Mucosa of gallbladder (tissue), 1 donor: Measurements from ENCODE around the gene SLC25A21. TPM values are rescaled to one million over a fixed set of nuclear protein-coding genes. Genes with fewer than 3 reads are reported as not detected.
"Not testable (repeated sequence)": the region's sequence is repeated elsewhere in the genome, so short reads cannot be mapped to it uniquely, and the experiment has no call there.

Source experiments
- DNase-seq: peaks from one replicate; pipeline ENCODE4 v3.0.0-alpha.2; 2020; ENCODE audit warnings: low spot score
- total RNA-seq: library from RNA; stranded (reverse); gene quantifications from one replicate; pipeline ENCODE4 v1.2.1, GENCODE V29; 2021
- donor health status: DM: no; HTN: no; CAD: no.

Gene SLC25A21
- total RNA-seq, 1 donor from 2014 or later: 1.6 TPM

GRCh38 chr14:36823651-36824050, 348.8 kb downstream of the SLC25A21 start:
- DNase-seq: no peak

GRCh38 chr14:36822685-36823084, 349.7 kb downstream of the SLC25A21 start:
- no peak for DNase-seq

GRCh38 chr14:36820901-36821300, 351.5 kb downstream of the SLC25A21 start:
- DNase-seq: no peak

DNA sequence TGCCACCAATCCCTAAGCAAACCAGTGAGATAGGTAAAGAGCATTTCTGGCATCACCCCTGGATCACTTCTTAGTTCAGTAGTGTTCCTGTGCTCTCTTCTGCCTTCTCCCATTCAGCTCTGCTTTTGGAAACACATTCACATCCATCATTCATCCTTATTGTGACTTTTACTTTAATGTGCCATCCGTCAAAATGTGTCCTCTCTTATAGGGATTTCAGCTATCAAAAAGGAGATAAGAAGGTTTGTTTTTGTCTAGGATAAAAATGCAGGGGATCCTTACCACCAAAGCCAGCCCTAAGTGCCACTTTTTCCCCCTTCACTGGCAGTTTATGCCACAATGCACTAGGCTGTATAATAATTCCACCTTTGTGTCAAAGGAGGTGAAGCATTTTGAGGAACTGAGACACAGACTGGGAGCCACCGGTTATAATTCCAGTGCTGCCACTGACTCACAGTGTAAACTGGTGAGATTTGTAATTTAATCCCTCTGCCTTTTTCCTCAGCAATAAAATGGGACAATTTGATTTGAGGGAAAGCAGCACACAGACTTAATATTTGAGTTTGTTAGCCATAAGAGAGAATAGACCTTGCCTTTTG, 352.2 kb downstream of the SLC25A21 start:
- DNase-seq: no peak

DNA sequence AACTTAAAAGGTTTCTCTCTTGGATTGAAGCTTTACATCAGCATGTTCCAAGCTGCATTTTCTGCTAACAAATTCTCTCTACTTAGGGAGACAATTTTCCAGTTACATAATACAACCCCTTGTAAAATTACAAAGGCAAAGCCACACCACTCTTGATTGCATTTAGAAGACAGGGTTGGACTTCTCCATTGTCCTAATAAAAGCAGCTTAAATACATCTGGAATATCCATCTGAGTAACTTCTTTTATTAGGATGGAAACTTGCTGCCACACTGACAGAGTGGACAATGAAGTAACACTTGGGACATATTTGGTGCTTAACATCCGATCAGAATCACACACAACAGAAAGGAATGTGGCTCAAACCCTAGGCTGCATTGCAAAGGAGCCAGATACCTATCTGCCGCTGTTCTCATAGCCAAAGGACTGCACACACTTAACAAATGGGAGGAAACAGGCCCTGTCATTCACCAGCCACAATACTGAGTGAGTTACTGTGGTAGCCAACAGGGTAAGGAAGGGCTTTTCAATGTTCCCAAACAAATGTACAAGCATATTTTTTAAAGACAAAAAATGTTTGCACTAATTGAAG, 353.5 kb downstream of the SLC25A21 start:
- DNase-seq: no peak

- DNase-seq: no peak
Measured at GRCh38 chr14:36818246-36818645, 354.2 kb downstream of the SLC25A21 start.

DNA sequence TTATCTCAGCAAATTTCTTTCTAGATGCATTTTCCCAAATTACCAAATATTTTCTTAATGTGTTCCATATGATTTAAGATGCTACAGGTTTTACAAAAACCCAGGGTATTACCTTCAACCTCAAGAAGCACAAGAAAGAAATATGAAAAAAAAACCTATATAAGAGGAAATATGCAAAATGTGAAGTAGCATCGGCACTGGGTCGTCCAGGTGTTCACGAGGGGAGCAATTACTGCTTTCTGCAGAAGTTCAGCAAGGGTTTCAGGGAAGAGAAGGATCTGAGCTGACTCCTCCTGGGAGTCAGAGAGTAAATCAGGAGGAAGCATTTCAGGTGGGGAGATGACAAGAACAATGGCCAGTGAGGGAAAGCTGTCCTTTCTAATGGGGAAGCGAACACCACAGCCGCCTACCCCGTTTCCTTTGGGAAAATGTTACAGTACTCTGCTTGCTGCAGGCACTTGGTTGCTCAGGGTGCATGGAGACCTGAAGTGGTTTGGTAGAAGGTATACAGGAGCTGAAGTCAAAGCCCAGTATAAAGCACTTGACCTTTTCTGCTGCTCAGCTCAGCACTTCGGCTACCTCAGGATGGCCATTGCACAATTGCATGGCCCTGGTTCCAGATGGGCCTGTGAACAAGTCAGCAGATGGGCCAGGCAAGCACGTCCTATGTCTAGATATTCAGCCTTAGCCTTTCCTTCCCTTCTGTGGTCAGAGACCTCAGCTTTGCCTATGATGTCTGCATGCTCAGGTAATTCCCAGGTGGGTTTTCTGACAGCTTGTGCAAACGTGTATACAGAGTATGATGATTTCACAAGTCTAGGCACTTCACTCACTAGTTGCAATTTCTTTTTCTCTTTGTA, 355.1 kb downstream of the SLC25A21 start:
- DNase-seq: no peak

DNA sequence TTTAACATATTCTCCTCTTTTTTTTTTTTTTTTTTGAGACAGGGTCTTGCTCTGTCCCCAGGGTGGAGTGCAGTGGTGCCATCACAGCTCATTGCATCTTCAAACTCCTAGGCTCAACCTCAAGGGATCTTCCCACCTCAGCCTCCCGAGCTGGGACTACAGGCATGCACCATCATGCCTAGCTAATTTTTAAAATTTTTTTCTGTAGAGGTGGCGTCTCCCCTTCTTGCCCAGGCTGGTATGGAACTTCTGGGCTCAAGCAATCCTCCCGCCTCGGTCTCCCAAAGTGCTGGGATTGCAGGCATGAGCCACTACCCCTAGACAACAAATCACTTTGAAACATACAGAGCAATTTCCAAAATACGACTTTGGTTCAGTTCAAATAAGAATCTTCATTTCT, 355.9 kb downstream of the SLC25A21 start:
- no peak for DNase-seq

GRCh38 chr14:36814783-36815182, 357.6 kb downstream of the SLC25A21 start:
- not testable (repeated sequence) for DNase-seq

- DNase-seq: no peak
Measured at GRCh38 chr14:36810209-36810608, 362.2 kb downstream of the SLC25A21 start.

DNA sequence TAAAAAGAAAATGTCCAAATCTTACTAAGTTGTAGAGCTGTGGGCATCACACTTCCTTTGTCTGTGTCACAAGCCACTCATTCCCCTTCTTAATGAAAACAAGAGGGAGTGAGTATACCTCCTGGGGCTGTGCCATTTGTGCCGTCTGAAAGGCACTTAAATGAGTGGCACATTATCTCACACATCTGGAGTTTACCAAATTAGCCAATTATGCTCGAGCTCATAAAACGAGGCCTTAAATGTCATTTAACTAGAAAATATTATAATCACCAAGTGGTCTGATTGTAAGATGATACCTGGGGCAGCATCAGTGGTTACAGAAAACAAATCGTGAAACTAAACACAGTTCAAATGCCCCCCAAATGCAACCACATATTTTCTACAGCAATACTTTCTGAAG, 364.7 kb downstream of the SLC25A21 start:
- DNase-seq: no peak

- DNase-seq: no peak
Measured at GRCh38 chr14:36805131-36805559, 367.3 kb downstream of the SLC25A21 start.

DNA sequence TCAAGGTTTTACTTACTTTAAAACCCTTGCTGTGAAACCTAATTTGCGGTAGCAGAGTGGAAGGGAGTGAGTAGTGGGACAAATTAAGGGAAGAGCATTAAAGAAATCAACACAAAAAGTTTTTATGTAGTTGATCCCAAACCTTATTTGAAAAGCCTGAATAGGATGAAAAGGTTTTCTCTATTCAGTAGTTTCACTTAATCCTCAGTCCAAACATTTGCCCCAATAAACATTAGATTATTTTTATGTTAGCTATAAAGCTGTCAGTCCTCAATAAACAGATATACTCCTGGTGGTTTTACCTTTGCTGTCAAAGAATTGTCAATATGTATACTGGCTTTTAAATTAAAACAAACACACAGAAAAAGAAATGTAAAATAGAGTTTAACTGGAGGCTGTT, 374.8 kb downstream of the SLC25A21 start:
- no peak for DNase-seq

DNA sequence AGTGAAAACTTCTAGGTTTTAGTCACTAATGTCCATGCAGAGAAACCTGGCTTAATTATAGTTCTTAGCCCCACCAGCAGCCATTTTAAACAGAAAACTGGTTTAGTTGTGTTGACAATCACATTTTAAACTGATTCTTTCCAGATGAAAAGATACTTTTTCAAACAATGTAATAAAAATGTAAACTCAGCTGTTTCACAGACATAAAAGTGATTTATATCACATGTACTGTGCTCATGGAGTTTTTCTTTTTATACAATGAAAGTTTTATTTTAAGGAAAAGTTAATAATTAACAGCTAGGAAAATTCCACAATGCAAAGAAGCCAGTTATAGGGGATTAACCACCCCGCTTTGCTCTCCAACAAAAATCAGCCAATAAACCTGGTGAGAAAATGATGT, 381.0 kb downstream of the SLC25A21 start:
- no peak for DNase-seq

- no peak for DNase-seq
Measured at GRCh38 chr14:36785511-36785910, 386.9 kb downstream of the SLC25A21 start.

DNA sequence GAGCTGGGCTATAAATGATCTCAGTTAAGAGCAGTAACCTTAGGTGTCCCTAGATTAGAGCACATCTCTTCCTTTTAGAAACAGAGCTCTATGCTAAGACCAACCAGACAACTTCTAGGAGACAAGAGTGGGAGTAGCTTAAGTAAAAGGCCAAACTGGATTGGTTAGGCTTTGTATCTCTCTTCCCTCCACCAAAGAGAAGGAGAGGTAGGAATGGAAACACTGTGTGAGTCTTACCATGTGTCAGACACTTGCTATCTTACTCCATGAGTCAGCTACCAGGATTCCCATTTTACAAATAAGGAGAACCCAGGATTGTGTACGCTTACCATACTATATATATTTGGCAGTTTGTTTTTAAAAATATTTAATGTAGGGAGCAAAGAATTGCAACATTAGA, 387.9 kb downstream of the SLC25A21 start:
- no peak for DNase-seq

GRCh38 chr14:36781897-36782296, 390.5 kb downstream of the SLC25A21 start:
- no peak for DNase-seq

GRCh38 chr14:36773558-36773957, 398.8 kb downstream of the SLC25A21 start:
- DNase-seq: no peak

DNA sequence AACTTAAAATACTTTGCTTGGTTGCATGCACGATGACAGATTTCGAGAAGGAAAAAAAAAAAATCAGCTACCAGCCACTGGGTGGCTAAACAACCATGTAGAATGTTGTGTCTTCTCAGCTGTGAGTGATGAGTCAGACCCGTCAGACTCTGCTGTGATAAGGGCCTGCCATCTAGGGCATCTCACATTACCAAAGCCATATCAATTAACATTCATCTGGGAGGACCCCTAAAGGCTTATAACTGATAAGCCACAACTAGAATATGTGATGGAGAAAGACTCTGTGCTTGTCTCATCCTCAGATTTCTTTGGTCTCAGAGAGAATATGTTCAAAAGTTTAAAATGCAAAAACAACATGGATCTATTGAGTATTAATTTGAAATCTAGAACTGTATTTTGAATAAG, 399.3 kb downstream of the SLC25A21 start:
- no peak for DNase-seq

GRCh38 chr14:36771028-36771640, 401.3 kb downstream of the SLC25A21 start:
- DNase-seq: peak; percentile 57

- DNase-seq: no peak
Measured at GRCh38 chr14:36768638-36769337, 403.6 kb downstream of the SLC25A21 start.
